ENCODE measurements around the gene PEX14. TPM values are rescaled to one million over a fixed set of nuclear protein-coding genes. Genes with fewer than 3 reads are reported as not detected.

PEX14 gene
- polyA plus RNA-seq, 1 donor (not counting 4 experiments of a cell fraction or from before 2014, with no cell fraction given) = 8.4 TPM

DNA sequence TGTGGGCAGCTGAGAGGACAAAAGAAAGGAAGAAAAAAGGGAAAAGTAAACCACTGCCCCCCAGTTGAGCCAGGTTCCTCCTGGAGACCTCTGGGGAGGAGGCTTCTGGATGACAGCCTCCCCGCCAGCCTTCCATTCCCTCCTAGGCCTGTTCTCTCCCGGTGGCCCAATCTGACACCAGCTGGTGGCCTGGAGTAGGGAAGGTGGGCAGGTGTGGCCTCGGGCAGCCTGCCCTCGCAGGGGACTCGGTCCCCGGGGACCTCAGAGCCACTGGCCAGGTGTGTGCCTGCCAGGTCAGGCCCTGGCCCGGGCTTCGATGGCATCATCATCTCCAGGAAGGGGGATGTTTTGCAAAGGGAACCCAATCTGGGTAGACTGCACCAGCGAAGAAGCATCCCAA, 162.7 kb downstream of the PEX14 start:
- Histone ChIP-seq H2AFZ (ENCODE audit: control insufficient read depth, low read length) (no peak overlapping the region), H3K4me3 (ENCODE audit: control insufficient read depth in 2 of 3, extremely low read depth in 1 of 3, insufficient read depth in 2 of 3, low read depth in 1 of 3, low read length in 3 of 3) (no peak overlapping the region), H3K4me1 (ENCODE audit: control insufficient read depth, extremely low read depth, insufficient read depth, low read length) (peaks cover 43% of the 10 kb centered on the region), H3K27me3 (ENCODE audit: control insufficient read depth, extremely low read depth, insufficient read depth, low read length) (no peaks in the 10 kb centered on the region), H3K36me3 (ENCODE audit: control insufficient read depth in 2 of 2, extremely low read depth in 1 of 2, insufficient read depth in 2 of 2, low read length in 2 of 2) (peaks cover 0 to 7% of the 10 kb centered on the region in 2 experiments), H3K27ac (ENCODE audit: control insufficient read depth, insufficient read depth, low read length) (peak overlapping the region; percentile 11), H3K79me2 (ENCODE audit: control insufficient read depth, insufficient read depth, low read length) (no peaks in the 10 kb centered on the region), H3K9me3 (ENCODE audit: control insufficient read depth, low read depth, low read length) (no peaks in the 10 kb centered on the region), H3K4me2 (ENCODE audit: control insufficient read depth, extremely low read depth, insufficient read depth, low read depth, low read length) (no peak overlapping the region), H3K9ac (ENCODE audit: control insufficient read depth, extremely low read depth, insufficient read depth, low read length) (peak overlapping the region; percentile 9), H3K9me1 (ENCODE audit: control insufficient read depth, extremely low read depth, insufficient read depth, low read length) (no peaks in the 10 kb centered on the region), H4K20me1 (ENCODE audit: control insufficient read depth, extremely low read depth, insufficient read depth, low read length) (no peaks in the 10 kb centered on the region)
- TF ChIP-seq, protein P1, sequence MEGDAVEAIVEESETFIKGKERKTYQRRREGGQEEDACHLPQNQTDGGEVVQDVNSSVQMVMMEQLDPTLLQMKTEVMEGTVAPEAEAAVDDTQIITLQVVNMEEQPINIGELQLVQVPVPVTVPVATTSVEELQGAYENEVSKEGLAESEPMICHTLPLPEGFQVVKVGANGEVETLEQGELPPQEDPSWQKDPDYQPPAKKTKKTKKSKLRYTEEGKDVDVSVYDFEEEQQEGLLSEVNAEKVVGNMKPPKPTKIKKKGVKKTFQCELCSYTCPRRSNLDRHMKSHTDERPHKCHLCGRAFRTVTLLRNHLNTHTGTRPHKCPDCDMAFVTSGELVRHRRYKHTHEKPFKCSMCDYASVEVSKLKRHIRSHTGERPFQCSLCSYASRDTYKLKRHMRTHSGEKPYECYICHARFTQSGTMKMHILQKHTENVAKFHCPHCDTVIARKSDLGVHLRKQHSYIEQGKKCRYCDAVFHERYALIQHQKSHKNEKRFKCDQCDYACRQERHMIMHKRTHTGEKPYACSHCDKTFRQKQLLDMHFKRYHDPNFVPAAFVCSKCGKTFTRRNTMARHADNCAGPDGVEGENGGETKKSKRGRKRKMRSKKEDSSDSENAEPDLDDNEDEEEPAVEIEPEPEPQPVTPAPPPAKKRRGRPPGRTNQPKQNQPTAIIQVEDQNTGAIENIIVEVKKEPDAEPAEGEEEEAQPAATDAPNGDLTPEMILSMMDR (optimal IDR thresholded peaks at IDR 0.05 in 1 of 3, IDR thresholded peaks at IDR 0.05 in 1 of 3, conservative IDR thresholded peaks at IDR 0.05 in 1 of 3; ENCODE audit: extremely low read depth in 1 of 3, insufficient read depth in 2 of 3, low read length in 3 of 3) = no peak
- no peak for TF ChIP-seq EZH2 (IDR thresholded peaks at IDR 0.05; ENCODE audit: low read length)
- DNase-seq (ENCODE audit: low read depth, low spot score) (no peak), FAIRE-seq (no peak)
- dilution Hi-C loops (cut with MboI; ENCODE audit: extremely low pct_ligation_motif_present, low sequenced_read_pairs) = no loop called here

- H3K9ac ChIP-seq (ENCODE audit: control insufficient read depth, extremely low read depth, insufficient read depth, low read length) = no peak overlapping the region
- H2AFZ ChIP-seq (ENCODE audit: control insufficient read depth, low read length) = no peak overlapping the region
Observed at GRCh38 chr1:10637834-10638558, 163.2 kb downstream of the PEX14 start.

More at GRCh38 chr1:10637834-10638558, 163.2 kb downstream of the PEX14 start:
- H3K9me1 ChIP-seq (ENCODE audit: control insufficient read depth, extremely low read depth, insufficient read depth, low read length) = no peaks in the 10 kb centered on the region
- no peak overlapping the region for H3K27ac ChIP-seq (ENCODE audit: control insufficient read depth, insufficient read depth, low read length)
- H3K27me3 ChIP-seq (ENCODE audit: control insufficient read depth, extremely low read depth, insufficient read depth, low read length) = no peaks in the 10 kb centered on the region
- no peak overlapping the region for H3K4me2 ChIP-seq (ENCODE audit: control insufficient read depth, extremely low read depth, insufficient read depth, low read depth, low read length)
- no peak overlapping the region for H3K4me3 ChIP-seq (ENCODE audit: control insufficient read depth in 2 of 3, extremely low read depth in 1 of 3, insufficient read depth in 2 of 3, low read depth in 1 of 3, low read length in 3 of 3)
- H3K4me1 ChIP-seq (ENCODE audit: control insufficient read depth, extremely low read depth, insufficient read depth, low read length) = peaks cover 43% of the 10 kb centered on the region
- DNase-seq (ENCODE audit: low read depth, low spot score) (no peak), FAIRE-seq (peak; percentile 23)
- H4K20me1 ChIP-seq (ENCODE audit: control insufficient read depth, extremely low read depth, insufficient read depth, low read length) = no peaks in the 10 kb centered on the region
- peaks cover 0 to 9% of the 10 kb centered on the region in 2 experiments for H3K36me3 ChIP-seq (ENCODE audit: control insufficient read depth in 2 of 2, extremely low read depth in 1 of 2, insufficient read depth in 2 of 2, low read length in 2 of 2)
- no peaks in the 10 kb centered on the region for H3K79me2 ChIP-seq (ENCODE audit: control insufficient read depth, insufficient read depth, low read length)
- no peaks in the 10 kb centered on the region for H3K9me3 ChIP-seq (ENCODE audit: control insufficient read depth, low read depth, low read length)
- dilution Hi-C loops (cut with MboI; ENCODE audit: extremely low pct_ligation_motif_present, low sequenced_read_pairs) = no loop called here
- TF ChIP-seq, protein P1 (optimal IDR thresholded peaks at IDR 0.05 in 1 of 3, IDR thresholded peaks at IDR 0.05 in 1 of 3, conservative IDR thresholded peaks at IDR 0.05 in 1 of 3; ENCODE audit: extremely low read depth in 1 of 3, insufficient read depth in 2 of 3, low read length in 3 of 3) = no peak
- no peak for TF ChIP-seq EZH2 (IDR thresholded peaks at IDR 0.05; ENCODE audit: low read length)

Measured in keratinocyte (primary cell).